ENCODE results near the gene SOHLH2. TPM values are rescaled to one million over a fixed set of nuclear protein-coding genes. Genes with fewer than 3 reads are reported as not detected.
A peak's percentile ranks its signal among the peaks of the same experiment; 100 is the strongest.

Gene SOHLH2
- total RNA-seq, 1 experiment from 2014 or later = 2.3 TPM

DNA sequence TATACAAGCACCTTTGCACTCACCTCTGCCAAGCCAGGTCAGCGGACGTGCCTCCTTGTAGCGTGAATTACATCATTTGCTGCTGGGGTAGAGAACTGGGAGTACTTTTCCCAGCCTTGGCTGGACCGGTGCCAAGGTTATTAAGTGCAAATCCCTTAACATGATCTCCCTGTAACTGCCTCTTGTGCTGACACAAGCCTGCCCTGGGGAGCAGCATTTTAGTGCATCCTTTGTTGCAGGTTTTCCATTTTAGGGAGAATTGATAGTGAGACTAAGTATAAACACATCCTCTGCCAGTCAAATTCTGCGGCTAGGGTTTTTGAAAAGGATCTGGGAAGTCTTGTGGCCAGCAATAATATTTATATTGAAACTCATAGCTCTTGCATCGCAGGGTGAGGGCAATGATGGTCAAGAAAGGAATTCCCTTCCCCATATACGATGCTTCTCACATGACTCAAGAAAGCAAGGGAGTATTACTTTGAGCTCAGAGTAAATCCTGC is 50.5 kb downstream of the SOHLH2 start:
- TF ChIP-seq, protein P1, sequence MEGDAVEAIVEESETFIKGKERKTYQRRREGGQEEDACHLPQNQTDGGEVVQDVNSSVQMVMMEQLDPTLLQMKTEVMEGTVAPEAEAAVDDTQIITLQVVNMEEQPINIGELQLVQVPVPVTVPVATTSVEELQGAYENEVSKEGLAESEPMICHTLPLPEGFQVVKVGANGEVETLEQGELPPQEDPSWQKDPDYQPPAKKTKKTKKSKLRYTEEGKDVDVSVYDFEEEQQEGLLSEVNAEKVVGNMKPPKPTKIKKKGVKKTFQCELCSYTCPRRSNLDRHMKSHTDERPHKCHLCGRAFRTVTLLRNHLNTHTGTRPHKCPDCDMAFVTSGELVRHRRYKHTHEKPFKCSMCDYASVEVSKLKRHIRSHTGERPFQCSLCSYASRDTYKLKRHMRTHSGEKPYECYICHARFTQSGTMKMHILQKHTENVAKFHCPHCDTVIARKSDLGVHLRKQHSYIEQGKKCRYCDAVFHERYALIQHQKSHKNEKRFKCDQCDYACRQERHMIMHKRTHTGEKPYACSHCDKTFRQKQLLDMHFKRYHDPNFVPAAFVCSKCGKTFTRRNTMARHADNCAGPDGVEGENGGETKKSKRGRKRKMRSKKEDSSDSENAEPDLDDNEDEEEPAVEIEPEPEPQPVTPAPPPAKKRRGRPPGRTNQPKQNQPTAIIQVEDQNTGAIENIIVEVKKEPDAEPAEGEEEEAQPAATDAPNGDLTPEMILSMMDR (conservative IDR thresholded peaks at IDR 0.05) = no peak
- no peak for TF ChIP-seq EZH2 (IDR thresholded peaks at IDR 0.05; ENCODE audit: low read depth)
- peaks cover 23% of the 10 kb centered on the region for H3F3A ChIP-seq (ENCODE audit: insufficient read depth, low read depth)
- intact Hi-C loops (cut with micrococcal nuclease; ENCODE audit: unreplicated experiment) = loop anchor here (2.0 kb wide), 1 partner anchor 29 kb away; no protein-coding TSS in a partner anchor
- no peak overlapping the region for H3K4me3 ChIP-seq
- no peak overlapping the region for H2AFZ ChIP-seq
- H3K36me3 ChIP-seq (ENCODE audit: low read depth) = no peaks in the 10 kb centered on the region
- no peaks in the 10 kb centered on the region for H3K9me3 ChIP-seq (ENCODE audit: insufficient read depth, low read depth)
- H3K79me2 ChIP-seq (ENCODE audit: low read depth) = no peaks in the 10 kb centered on the region
- H3K27ac ChIP-seq = peak overlapping the region; percentile 76
- no peaks in the 10 kb centered on the region for H3K9me2 ChIP-seq (ENCODE audit: insufficient read depth)
- no peaks in the 10 kb centered on the region for H3K27me3 ChIP-seq (ENCODE audit: insufficient read depth, low read depth)
- ChIA-PET POLR2A (ENCODE audit: unreplicated experiment) (interaction anchor here (0.6 kb wide), 1 partner anchor 29 kb away, joined by 7 read pairs; no protein-coding TSS in a partner anchor), CTCF (no interaction called here)
- peaks cover 24% of the 10 kb centered on the region for H3K4me1 ChIP-seq (replicated peaks; ENCODE audit: insufficient read depth)
- peak overlapping the region; percentile 59 for H3K4me2 ChIP-seq
- no peaks in the 10 kb centered on the region for H4K20me1 ChIP-seq (ENCODE audit: insufficient read depth)
- peak; percentile 76 for DNase-seq
- no TSS peak for BruUV-seq (replicated peaks)

GRCh38 chr13:36163286-36163685 is 51.1 kb downstream of the SOHLH2 start:
- Histone ChIP-seq H3K27me3 (ENCODE audit: insufficient read depth, low read depth) (no peaks in the 10 kb centered on the region), H3K79me2 (ENCODE audit: low read depth) (no peaks in the 10 kb centered on the region), H3K9me2 (ENCODE audit: insufficient read depth) (no peaks in the 10 kb centered on the region), H3K4me3 (no peak overlapping the region), H3K9me3 (ENCODE audit: insufficient read depth, low read depth) (no peaks in the 10 kb centered on the region), H2AFZ (no peak overlapping the region), H3K36me3 (ENCODE audit: low read depth) (no peaks in the 10 kb centered on the region), H3K4me2 (peak overlapping the region; percentile 59), H3F3A (ENCODE audit: insufficient read depth, low read depth) (peaks cover 24% of the 10 kb centered on the region), H3K4me1 (replicated peaks; ENCODE audit: insufficient read depth) (peaks cover 30% of the 10 kb centered on the region), H3K27ac (peak overlapping the region; percentile 76), H4K20me1 (ENCODE audit: insufficient read depth) (no peaks in the 10 kb centered on the region)
- no TSS peak for BruUV-seq (replicated peaks)
- ChIA-PET CTCF (no interaction called here), POLR2A (ENCODE audit: unreplicated experiment) (no interaction called here)
- DNase-seq = no peak
- intact Hi-C loops (cut with micrococcal nuclease; ENCODE audit: unreplicated experiment) = loop anchor here (2.0 kb wide), 1 partner anchor 30 kb away; no protein-coding TSS in a partner anchor
- TF ChIP-seq, protein P1 (conservative IDR thresholded peaks at IDR 0.05) = no peak
- no peak for TF ChIP-seq EZH2 (IDR thresholded peaks at IDR 0.05; ENCODE audit: low read depth)

GRCh38 chr13:36160297-36160696 is 54.1 kb downstream of the SOHLH2 start:
- Histone ChIP-seq H3K4me3 (no peak overlapping the region), H3K36me3 (ENCODE audit: low read depth) (no peaks in the 10 kb centered on the region), H3K27ac (no peak overlapping the region), H3K27me3 (ENCODE audit: insufficient read depth, low read depth) (no peaks in the 10 kb centered on the region), H4K20me1 (ENCODE audit: insufficient read depth) (no peaks in the 10 kb centered on the region), H3K9me2 (ENCODE audit: insufficient read depth) (no peaks in the 10 kb centered on the region), H3K4me2 (no peak overlapping the region), H3K9me3 (ENCODE audit: insufficient read depth, low read depth) (no peaks in the 10 kb centered on the region), H2AFZ (no peak overlapping the region), H3K4me1 (replicated peaks; ENCODE audit: insufficient read depth) (peaks cover 40% of the 10 kb centered on the region), H3F3A (ENCODE audit: insufficient read depth, low read depth) (peaks cover 24% of the 10 kb centered on the region), H3K79me2 (ENCODE audit: low read depth) (no peaks in the 10 kb centered on the region)
- ChIA-PET CTCF (no interaction called here), POLR2A (ENCODE audit: unreplicated experiment) (no interaction called here)
- TF ChIP-seq, protein P1 (conservative IDR thresholded peaks at IDR 0.05) = no peak
- no peak for TF ChIP-seq EZH2 (IDR thresholded peaks at IDR 0.05; ENCODE audit: low read depth)
- intact Hi-C loops (cut with micrococcal nuclease; ENCODE audit: unreplicated experiment) = no loop called here
- BruUV-seq (replicated peaks) = no TSS peak
- DNase-seq = no peak

Measured in PC-9 (cell line).